Heart left ventricle (tissue), 13 donors: ENCODE measurements around the gene FTO.

Source experiments
- CTCF ChIP-seq, 12 donors: fragments of 200-600 bp; sonication (generic) in 4 of 12; IDR thresholded peaks; one replicate each; pipeline versions ENCODE4 v1.5.0 to v1.8.0; 2018 to 2022; ENCODE audit warnings: antibody characterized with exemption in 12 of 12, mild to moderate bottlenecking in 5 of 12
- POLR2A ChIP-seq, 2 donors: fragments of 450-650 bp; IDR thresholded peaks; one replicate each; pipeline ENCODE4 v1.6.1; 2017; ENCODE audit warnings: antibody characterized with exemption in 2 of 2, mild to moderate bottlenecking in 2 of 2, moderate library complexity in 2 of 2
- donor health status: ischemic (EF 13 %, LVEDD 7.1; RV severe dilation, severe dysfunction).
- donor health status: DM: no; HTN: yes; CAD: no.
- donor health status: DM: no; HTN: no; CAD: no.
- donor health status: ischemic (EF 25% LVEDD 6.9; RV normal size, moderate dysfunction).
- donor health status: ischemic (EF 25% LVEDD 5.7; RV mildly dilated, moderate dysfunction).
- donor health status: ischemic (EF 35%, LVEDD 5.7; RV mildly dilated, moderate dysfunction).
- donor health status: nonischemic (EF 11% LVEDD 7.7; RV severe dilation, severe dysfunction).
- donor health status: DM: yes; HTN: yes; CAD: no.
- donor health status: PGD.
- donor health status: ischemic (EF 29% LVEDD 5.4; RV normal size, mild dysfunction).
- donor health status: nonischemic (EF 23%, LVEDD 6.1; RV moderate dilation, normal function).

GRCh38 chr16:53892155-53892554 is 188.2 kb downstream of the FTO start:
- TF ChIP-seq POLR2A (IDR thresholded peaks at IDR 0.05) (no peak), CTCF (IDR thresholded peaks at IDR 0.05) (peak; percentile 59 to 83 (median 74))
